HG03520 (cell line): ENCODE data around the gene SLC1A4.

Experiments used
- ATAC-seq: cut with Tn5 transposase; IDR thresholded peaks from one replicate; pipeline ENCODE4 v1.9.1; 2021; ENCODE audit warnings: mild to moderate bottlenecking, moderate library complexity; ENCODE audit not compliant: unreplicated experiment

The SLC1A4 gene

GRCh38 chr2:64989126-64989981 is at the start of gene SLC1A4:
Gene SLC1A4, plus strand, starts transcription at chr2:64989399. Its CDS starts 245 bp downstream, at chr2:64989644.
- ATAC-seq = peak; percentile 47

GRCh38 chr2:64941143-64941542 is 48.1 kb upstream of the SLC1A4 start:
- ATAC-seq = no peak

- no peak for ATAC-seq
Observed at GRCh38 chr2:64941801-64942200, 47.4 kb upstream of the SLC1A4 start.

GRCh38 chr2:64942693-64943092 is 46.5 kb upstream of the SLC1A4 start:
- ATAC-seq = no peak

GRCh38 chr2:64943387-64944150 is 45.6 kb upstream of the SLC1A4 start:
- no peak for ATAC-seq

GRCh38 chr2:64944484-64944883 is 44.7 kb upstream of the SLC1A4 start:
- no peak for ATAC-seq

GRCh38 chr2:64945973-64946768 is 43.0 kb upstream of the SLC1A4 start:
- peak; percentile 92 for ATAC-seq

- no peak for ATAC-seq
Observed at GRCh38 chr2:64946769-64947247, 42.4 kb upstream of the SLC1A4 start.

GRCh38 chr2:64947885-64948284 is 41.3 kb upstream of the SLC1A4 start:
- no peak for ATAC-seq

- ATAC-seq = no peak
Observed at GRCh38 chr2:64950226-64951160, 38.7 kb upstream of the SLC1A4 start.

- ATAC-seq = no peak
Observed at GRCh38 chr2:64951306-64951953, 37.8 kb upstream of the SLC1A4 start.

- no peak for ATAC-seq
Observed at GRCh38 chr2:64952096-64952495, 37.1 kb upstream of the SLC1A4 start.

- no peak for ATAC-seq
Observed at GRCh38 chr2:64952511-64953482, 36.4 kb upstream of the SLC1A4 start.

- no peak for ATAC-seq
Observed at GRCh38 chr2:64955467-64955866, 33.7 kb upstream of the SLC1A4 start.

- no peak for ATAC-seq
Observed at GRCh38 chr2:64957109-64957903, 31.9 kb upstream of the SLC1A4 start.

GRCh38 chr2:64958556-64958955 is 30.6 kb upstream of the SLC1A4 start:
- no peak for ATAC-seq

GRCh38 chr2:64960819-64961218 is 28.4 kb upstream of the SLC1A4 start:
- ATAC-seq = no peak
